GM12801 (cell line): ENCODE results near the gene OPN5.

Experiments used
- CTCF ChIP-seq: IDR thresholded peaks from one replicate; pipeline ENCODE4 v1.5.1; 2011; ENCODE audit warnings: control low read depth; ENCODE audit not compliant: insufficient read length; ENCODE audit errors: extremely low read depth

The OPN5 gene

GRCh38 chr6:47792216-47792733 is 10.4 kb downstream of the OPN5 start:
- no peak for TF ChIP-seq CTCF

- TF ChIP-seq CTCF: no peak
Measured at GRCh38 chr6:47794577-47795135, 12.8 kb downstream of the OPN5 start.

- TF ChIP-seq CTCF: no peak
Measured at GRCh38 chr6:47801984-47802383, 20.2 kb downstream of the OPN5 start.

DNA sequence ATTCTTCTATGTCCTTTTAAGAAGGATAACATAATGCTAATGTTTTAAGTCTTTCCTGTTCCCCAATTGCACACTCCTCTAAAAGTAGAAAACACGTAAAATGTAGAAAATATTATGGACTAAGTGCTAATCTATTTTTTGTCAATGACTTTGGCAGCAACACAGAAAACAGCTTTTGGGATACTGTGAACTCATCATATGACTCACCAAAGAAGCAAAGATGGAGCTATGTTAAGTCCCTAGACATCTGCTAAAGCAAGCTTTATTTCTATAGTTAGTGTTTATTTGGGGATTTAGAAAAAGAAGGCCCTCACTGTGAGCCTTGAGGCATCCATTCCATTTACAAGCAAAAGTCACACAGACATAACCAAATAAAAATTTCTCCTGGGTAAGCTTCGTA is 23.0 kb downstream of the OPN5 start:
- no peak for TF ChIP-seq CTCF

DNA sequence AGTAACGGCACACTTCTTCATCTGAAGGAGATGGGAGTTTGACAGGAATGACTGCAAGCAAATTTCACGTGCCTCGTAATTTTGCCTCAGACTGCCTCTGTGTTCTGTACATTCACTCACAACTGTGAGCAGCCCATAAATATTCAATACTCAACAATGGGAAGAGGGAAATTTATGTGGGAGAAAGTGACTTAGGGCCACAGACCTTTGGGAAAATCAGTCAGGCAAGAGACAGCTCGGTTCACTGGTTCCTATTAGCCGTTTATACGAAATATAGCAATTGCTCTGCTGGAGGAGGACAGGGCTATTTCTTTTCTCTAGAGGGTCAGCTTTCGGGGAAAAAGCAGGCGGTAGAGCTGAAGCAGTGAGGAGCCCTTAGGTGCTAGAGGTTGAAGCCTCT is 28.0 kb downstream of the OPN5 start:
- no peak for TF ChIP-seq CTCF

DNA sequence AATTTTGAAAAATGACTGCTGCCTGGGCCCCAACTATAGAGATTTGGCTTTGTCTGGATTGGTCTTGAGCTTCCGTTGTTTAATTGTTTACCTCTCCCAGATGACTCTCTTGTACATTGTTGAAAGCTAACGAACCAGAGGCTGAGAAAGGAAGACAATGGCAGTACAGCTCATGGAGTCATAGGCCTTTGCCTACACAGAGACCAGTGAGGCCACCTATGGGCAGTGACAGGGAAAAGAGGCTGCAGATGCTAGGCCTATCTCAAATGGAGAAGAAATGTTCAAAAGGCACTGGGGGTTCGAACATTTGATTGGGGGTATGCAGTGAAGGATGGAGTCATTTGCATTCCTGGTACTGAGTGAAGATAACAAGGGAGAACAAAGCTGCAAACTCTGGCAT is 29.1 kb downstream of the OPN5 start:
- no peak for TF ChIP-seq CTCF

- no peak for TF ChIP-seq CTCF
Measured at GRCh38 chr6:47811443-47811842, 29.6 kb downstream of the OPN5 start.
